CD4-positive, alpha-beta T cell treated with Interleukin-1 beta for 1 hour (primary cell): ENCODE data around the gene CES2.
"Not testable (repeated sequence)": the region's sequence is repeated elsewhere in the genome, so short reads cannot be mapped to it uniquely, and the experiment has no call there.

Experiments
- DNase-seq, 2 donors: peaks; one replicate each; pipeline ENCODE4 v3.0.0-alpha.2; 2020 to 2022

The CES2 gene

GRCh38 chr16:66935314-66936011, at the start of gene CES2:
TSS of gene CES2 (plus strand) at chr16:66935516. CDS start at chr16:66935636, 120 bp downstream.
- no peak for DNase-seq

GRCh38 chr16:66886321-66886720, 49.0 kb upstream of the CES2 start:
- no peak for DNase-seq

- no peak for DNase-seq
Measured at GRCh38 chr16:66886914-66887313, 48.4 kb upstream of the CES2 start.

GRCh38 chr16:66888647-66889615, 46.4 kb upstream of the CES2 start:
- no peak for DNase-seq

GRCh38 chr16:66889622-66890021, 45.7 kb upstream of the CES2 start:
- no peak for DNase-seq

GRCh38 chr16:66890799-66891198, 44.5 kb upstream of the CES2 start:
- no peak for DNase-seq

- DNase-seq: no peak
Measured at GRCh38 chr16:66891360-66891759, 44.0 kb upstream of the CES2 start.

- DNase-seq: no peak
Measured at GRCh38 chr16:66891797-66892196, 43.5 kb upstream of the CES2 start.

- DNase-seq: no peak
Measured at GRCh38 chr16:66894055-66894454, 41.3 kb upstream of the CES2 start.

GRCh38 chr16:66894948-66895688, 40.2 kb upstream of the CES2 start:
- peak; percentile 61 to 65 for DNase-seq

- no peak for DNase-seq
Measured at GRCh38 chr16:66895689-66895979, 39.7 kb upstream of the CES2 start.

- no peak for DNase-seq
Measured at GRCh38 chr16:66895999-66896398, 39.3 kb upstream of the CES2 start.

GRCh38 chr16:66896682-66897081, 38.6 kb upstream of the CES2 start:
- not testable (repeated sequence) for DNase-seq

GRCh38 chr16:66898207-66898606, 37.1 kb upstream of the CES2 start:
- no peak for DNase-seq

- no peak for DNase-seq
Measured at GRCh38 chr16:66898933-66899309, 36.4 kb upstream of the CES2 start.

- no peak for DNase-seq
Measured at GRCh38 chr16:66899310-66899944, 35.9 kb upstream of the CES2 start.

- no peak for DNase-seq
Measured at GRCh38 chr16:66899945-66900710, 35.2 kb upstream of the CES2 start.

- no peak for DNase-seq
Measured at GRCh38 chr16:66900721-66901441, 34.4 kb upstream of the CES2 start.

GRCh38 chr16:66901626-66902025, 33.7 kb upstream of the CES2 start:
- no peak for DNase-seq

- DNase-seq: no peak
Measured at GRCh38 chr16:66902648-66903543, 32.4 kb upstream of the CES2 start.
